NCI-H2227 treated with DMSO at 0.1 percent for 48 hours (cell line): ENCODE data around the gene THG1L.
"Not testable (repeated sequence)": the region's sequence is repeated elsewhere in the genome, so short reads cannot be mapped to it uniquely, and the experiment has no call there.

ENCODE experiments used
- DNase-seq: peaks from one replicate; lab custom pipeline; 2025; lab: John Stamatoyannopoulos, UW

Gene THG1L

GRCh38 chr5:157731272-157732129, at the start of gene THG1L:
Gene THG1L, plus strand, starts transcription at chr5:157731420. Its CDS starts 21 bp downstream, at chr5:157731441.
- peak; percentile 96 for DNase-seq

DNA sequence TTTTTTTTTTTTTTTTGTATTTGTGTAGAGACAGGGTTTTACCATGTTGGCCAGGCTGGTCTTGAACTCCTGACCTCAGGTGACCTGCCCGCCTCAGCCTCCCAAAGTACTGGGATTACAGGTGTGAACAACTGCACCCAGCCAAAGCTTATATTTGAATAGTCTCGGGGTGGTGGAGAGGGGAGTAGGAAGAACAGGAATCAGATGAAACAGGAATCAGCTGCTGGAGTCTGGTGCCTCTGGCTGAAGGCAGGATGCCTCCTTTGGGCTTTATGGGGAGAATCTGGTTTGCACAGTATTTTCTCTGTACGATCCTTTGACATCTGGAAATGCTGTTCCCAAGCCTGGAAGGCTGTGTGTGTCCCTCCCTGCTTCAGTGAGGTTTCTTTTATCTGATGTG, 49.0 kb upstream of the THG1L start:
- no peak for DNase-seq

- DNase-seq = not testable (repeated sequence)
Measured at GRCh38 chr5:157686276-157687197, 44.7 kb upstream of the THG1L start.

DNA sequence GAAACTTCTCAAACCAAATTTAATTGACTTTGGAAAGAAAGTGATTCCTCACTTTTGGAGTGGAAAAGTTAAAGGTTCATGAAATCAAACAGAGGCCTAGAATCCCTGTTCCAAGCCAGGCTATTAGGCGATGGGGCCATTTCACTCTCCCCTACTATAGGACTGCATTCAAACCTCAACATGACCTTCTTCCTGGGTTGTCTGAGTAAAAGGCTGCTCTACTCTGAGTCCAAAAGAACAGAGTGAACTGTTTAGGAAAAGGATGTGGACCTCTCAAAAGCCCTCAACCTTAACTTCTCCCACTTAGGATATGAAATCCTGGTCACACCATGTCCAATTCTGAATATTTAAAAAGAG, 44.0 kb upstream of the THG1L start:
- DNase-seq = no peak

GRCh38 chr5:157689942-157690689, 41.1 kb upstream of the THG1L start:
- no peak for DNase-seq

GRCh38 chr5:157690690-157691433, 40.4 kb upstream of the THG1L start:
- no peak for DNase-seq

DNA sequence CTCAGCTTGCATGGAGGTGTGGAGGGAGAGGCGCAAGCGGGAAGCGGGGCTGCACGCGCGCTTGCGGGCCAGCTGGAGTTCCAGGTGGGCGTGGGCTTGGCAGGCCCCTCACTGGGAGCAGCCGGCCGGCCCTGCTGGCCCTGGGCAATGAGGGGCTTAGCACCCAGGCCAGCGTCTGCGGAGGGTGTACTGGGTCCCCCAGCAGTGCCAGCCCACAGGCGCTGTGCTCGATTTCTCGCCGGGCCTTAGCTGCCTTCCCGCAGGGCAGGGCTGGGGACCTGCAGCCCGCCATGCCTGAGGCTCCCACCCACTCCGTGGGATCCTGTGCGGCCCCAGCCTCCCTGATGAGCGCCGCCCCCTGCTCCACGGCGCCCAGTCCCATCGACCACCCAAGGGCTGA, 37.4 kb upstream of the THG1L start:
- DNase-seq = not testable (repeated sequence)

- DNase-seq = not testable (repeated sequence)
Measured at GRCh38 chr5:157696154-157696553, 35.1 kb upstream of the THG1L start.

- not testable (repeated sequence) for DNase-seq
Measured at GRCh38 chr5:157698674-157699073, 32.5 kb upstream of the THG1L start.

GRCh38 chr5:157703736-157704135, 27.5 kb upstream of the THG1L start:
- DNase-seq = no peak

- DNase-seq = no peak
Measured at GRCh38 chr5:157708866-157709265, 22.4 kb upstream of the THG1L start.

DNA sequence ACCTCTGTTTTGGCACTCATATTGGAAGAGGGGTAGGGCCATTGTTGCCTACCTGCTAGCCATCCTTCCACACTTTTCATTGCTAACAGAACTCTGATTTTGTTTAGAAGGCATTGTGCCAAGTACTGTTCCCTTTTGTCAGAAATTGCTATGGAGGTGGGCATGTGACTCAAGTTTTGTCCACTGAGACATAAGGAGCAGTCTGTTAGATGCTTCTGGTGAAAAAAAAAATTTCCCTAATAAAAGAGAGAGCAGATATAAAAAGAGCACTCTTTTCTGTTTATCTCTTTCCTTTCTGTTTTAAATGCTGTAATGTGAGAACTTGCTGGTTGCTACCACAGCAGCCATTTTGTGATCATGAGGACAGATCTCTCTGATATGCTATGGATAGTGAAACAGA, 21.9 kb upstream of the THG1L start:
- no peak for DNase-seq

GRCh38 chr5:157710431-157710830, 20.8 kb upstream of the THG1L start:
- no peak for DNase-seq

DNA sequence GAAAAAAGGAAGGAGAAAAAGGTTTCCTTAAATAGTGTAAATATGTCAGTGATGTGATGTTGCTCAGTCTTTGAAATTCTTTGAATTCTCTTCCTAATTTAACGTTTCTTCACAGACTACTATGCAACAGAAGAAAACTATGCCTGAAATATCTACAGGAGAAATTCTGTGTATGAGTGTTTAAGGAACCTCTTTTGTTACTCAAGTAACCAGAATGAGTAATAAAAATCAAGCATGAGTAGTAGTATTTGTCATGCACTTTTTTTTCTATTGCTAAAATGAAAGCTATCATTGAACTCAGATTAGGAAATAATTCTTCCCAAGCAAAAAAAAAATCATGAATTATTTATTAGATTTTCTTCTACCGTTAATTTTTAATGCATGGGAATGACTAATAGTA, 20.3 kb upstream of the THG1L start:
- no peak for DNase-seq

- no peak for DNase-seq
Measured at GRCh38 chr5:157713830-157714595, 17.2 kb upstream of the THG1L start.

DNA sequence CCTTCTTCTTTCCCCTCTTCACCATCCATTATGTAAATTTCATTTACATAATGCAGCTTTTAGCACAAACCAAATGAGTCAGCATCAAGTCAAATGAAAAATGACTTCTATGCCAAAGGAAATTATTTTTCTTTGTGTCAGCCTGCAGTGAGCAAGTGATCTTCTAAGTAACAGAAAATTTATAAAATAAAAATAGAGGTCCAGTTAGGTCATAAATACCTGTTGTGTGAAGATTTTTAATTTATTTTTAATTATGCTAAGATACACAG, 16.7 kb upstream of the THG1L start:
- no peak for DNase-seq

GRCh38 chr5:157718519-157718918, 12.7 kb upstream of the THG1L start:
- peak; percentile 5 for DNase-seq

- DNase-seq = no peak
Measured at GRCh38 chr5:157719245-157719644, 12.0 kb upstream of the THG1L start.

DNA sequence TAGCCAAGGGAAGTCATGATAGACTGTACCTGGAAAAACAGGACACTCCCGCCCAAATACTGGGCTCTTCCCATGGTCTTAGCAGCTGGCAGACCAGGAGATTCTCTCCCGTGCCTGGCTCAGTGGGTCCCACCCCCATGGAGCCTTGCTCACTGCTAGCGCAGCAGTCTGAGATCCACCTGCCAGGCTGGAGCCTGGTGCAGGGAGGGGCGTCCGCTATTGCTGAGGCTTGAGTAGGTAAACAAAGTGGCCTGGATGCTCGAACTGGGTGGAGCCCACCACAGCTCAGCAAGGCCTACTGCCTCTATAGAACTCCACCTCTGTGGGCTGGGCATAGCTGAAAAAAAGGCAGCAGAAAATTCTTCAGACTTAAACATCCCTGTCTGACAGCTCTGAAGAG, 10.1 kb upstream of the THG1L start:
- no peak for DNase-seq

GRCh38 chr5:157722895-157723294, 8.3 kb upstream of the THG1L start:
- DNase-seq = not testable (repeated sequence)

DNA sequence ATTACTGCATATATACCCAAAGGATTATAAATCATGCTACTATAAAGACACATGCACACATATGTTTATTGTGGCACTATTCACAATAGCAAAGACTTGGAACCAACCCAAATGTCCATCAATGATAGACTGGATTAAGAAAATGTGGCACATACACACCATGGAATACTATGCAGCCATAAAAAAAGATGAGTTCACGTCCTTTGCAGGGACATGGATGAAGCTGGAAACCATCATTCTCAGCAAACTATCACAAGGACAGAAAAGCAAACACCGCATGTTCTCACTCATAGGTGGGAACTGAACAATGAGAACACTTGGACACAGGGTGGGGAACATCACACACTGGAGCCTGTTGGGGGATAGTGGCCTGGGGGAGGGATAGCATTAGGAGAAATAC, 4.6 kb upstream of the THG1L start:
- DNase-seq = not testable (repeated sequence)
